ENCODE measurements around the gene PTGER2.
A peak's percentile ranks its signal among the peaks of the same experiment; 100 is the strongest.

Gene PTGER2

DNA sequence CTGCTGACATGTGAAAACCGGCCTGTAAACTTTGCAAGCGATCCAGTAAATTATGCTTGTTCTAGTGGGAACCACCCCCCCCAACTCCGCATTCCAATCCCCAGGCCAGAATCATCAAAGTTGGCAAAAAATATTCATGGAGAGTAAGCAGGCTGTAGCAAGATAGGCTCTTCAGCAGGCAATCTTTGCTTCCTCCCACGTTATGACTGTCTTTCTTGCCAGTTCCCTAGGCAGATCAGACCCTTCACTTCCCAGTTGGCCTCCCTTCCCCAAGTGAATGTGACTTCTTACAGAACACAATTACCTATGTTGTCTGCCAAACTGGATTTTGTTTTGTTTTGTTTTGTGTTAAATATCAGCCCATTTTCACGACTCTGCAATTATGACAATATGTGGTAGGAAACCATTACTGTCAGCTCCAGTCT, 1.2 kb upstream of the PTGER2 start:
- H3K27me3 ChIP-seq (ENCODE audit: control insufficient read depth in 1 of 2, insufficient read depth in 1 of 2, low read length in 2 of 2): no peaks in the 10 kb centered on the region
- no peak overlapping the region for H3K4me2 ChIP-seq (ENCODE audit: low read length, poor library complexity, severe bottlenecking)
- peak; percentile 32 for DNase-seq
- no peak overlapping the region for H2BK15ac ChIP-seq (ENCODE audit: low read depth, poor library complexity, severe bottlenecking)
- H3K18ac ChIP-seq (ENCODE audit: low read depth in 1 of 2, low read length in 2 of 2): no peak overlapping the region
- H4K8ac ChIP-seq (ENCODE audit: low read length): no peak overlapping the region
- H3K4ac ChIP-seq (ENCODE audit: low read depth in 1 of 2, low read length in 2 of 2): peak overlapping the region in 1 of 2 experiments; percentile 13
- H2BK120ac ChIP-seq (ENCODE audit: low read depth, low read length): no peak overlapping the region
- peaks cover 5% of the 10 kb centered on the region for H3K79me1 ChIP-seq (replicated peaks; ENCODE audit: low read length, poor library complexity, severe bottlenecking)
- no peak overlapping the region for H3K27ac ChIP-seq (ENCODE audit: low read length, poor library complexity, severe bottlenecking)
- peak overlapping the region in 1 of 2 experiments; percentile 90 for H3K4me3 ChIP-seq (ENCODE audit: insufficient read depth in 1 of 2, low read depth in 1 of 2, low read length in 2 of 2)
- H3K36me3 ChIP-seq (ENCODE audit: control insufficient read depth in 1 of 2, insufficient read depth in 2 of 2, low read depth in 1 of 2, low read length in 2 of 2): no peaks in the 10 kb centered on the region
- no peak overlapping the region for H2AFZ ChIP-seq (ENCODE audit: low read depth, low read length)
- peaks cover 15% of the 10 kb centered on the region for H3K4me1 ChIP-seq (ENCODE audit: control insufficient read depth, insufficient read depth, low read depth, low read length)
- no peak overlapping the region for H3K23ac ChIP-seq (ENCODE audit: low read length in 2 of 2)
- H3K9me3 ChIP-seq (ENCODE audit: control insufficient read depth, low read length): no peaks in the 10 kb centered on the region
- no peak overlapping the region for H2AK5ac ChIP-seq (ENCODE audit: low read length, severe bottlenecking)
- H2BK5ac ChIP-seq (ENCODE audit: low read depth, low read length, poor library complexity, severe bottlenecking): no peak overlapping the region
- peak overlapping the region; percentile 87 for H3K9ac ChIP-seq (ENCODE audit: low read length)
- WGBS: 63% methylated on average over 4 of the region's 5 CpGs
- H4K91ac ChIP-seq (ENCODE audit: low read length): no peak overlapping the region
- no peak overlapping the region for H2BK12ac ChIP-seq (ENCODE audit: low read length in 2 of 2)
- H3K14ac ChIP-seq (ENCODE audit: low read length in 2 of 2): no peak overlapping the region

DNA sequence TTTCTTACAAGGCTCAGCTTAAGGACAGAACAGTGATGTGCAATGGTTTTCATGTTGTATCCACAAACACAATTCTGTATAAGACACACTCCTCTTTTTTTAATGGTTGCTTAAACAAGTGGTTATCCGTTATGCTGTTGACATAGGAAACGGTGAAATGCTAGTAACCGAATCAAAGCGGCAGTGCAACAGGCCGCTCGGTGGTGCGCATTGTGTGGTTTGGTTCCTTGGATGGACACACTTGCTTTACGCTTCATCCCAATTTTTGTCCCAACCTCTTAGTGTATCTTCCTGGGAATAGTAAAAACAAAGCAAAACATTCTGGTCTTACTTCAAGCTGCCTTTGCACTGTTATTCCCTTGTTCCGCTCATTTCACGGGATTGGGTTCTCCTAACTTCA, 650 bp upstream of the PTGER2 start:
- H3K79me1 ChIP-seq (replicated peaks; ENCODE audit: low read length, poor library complexity, severe bottlenecking): peaks cover 5% of the 10 kb centered on the region
- no peak overlapping the region for H3K27ac ChIP-seq (ENCODE audit: low read length, poor library complexity, severe bottlenecking)
- H4K91ac ChIP-seq (ENCODE audit: low read length): no peak overlapping the region
- peaks cover 15% of the 10 kb centered on the region for H3K4me1 ChIP-seq (ENCODE audit: control insufficient read depth, insufficient read depth, low read depth, low read length)
- no peaks in the 10 kb centered on the region for H3K36me3 ChIP-seq (ENCODE audit: control insufficient read depth in 1 of 2, insufficient read depth in 2 of 2, low read depth in 1 of 2, low read length in 2 of 2)
- H3K9me3 ChIP-seq (ENCODE audit: control insufficient read depth, low read length): no peaks in the 10 kb centered on the region
- DNase-seq: peak; percentile 34
- peak overlapping the region; percentile 94 for H3K4me2 ChIP-seq (ENCODE audit: low read length, poor library complexity, severe bottlenecking)
- no peaks in the 10 kb centered on the region for H3K27me3 ChIP-seq (ENCODE audit: control insufficient read depth in 1 of 2, insufficient read depth in 1 of 2, low read length in 2 of 2)
- 51% methylated on average over 10 of the region's 10 CpGs for WGBS
- H2AFZ ChIP-seq (ENCODE audit: low read depth, low read length): peak overlapping the region; percentile 20
- H3K18ac ChIP-seq (ENCODE audit: low read depth in 1 of 2, low read length in 2 of 2): peak overlapping the region in 1 of 2 experiments; percentile 88
- no peak overlapping the region for H2BK5ac ChIP-seq (ENCODE audit: low read depth, low read length, poor library complexity, severe bottlenecking)
- peak overlapping the region in 1 of 2 experiments; percentile 70 for H2BK12ac ChIP-seq (ENCODE audit: low read length in 2 of 2)
- H3K9ac ChIP-seq (ENCODE audit: low read length): peak overlapping the region; percentile 87
- peak overlapping the region in 1 of 2 experiments; percentile 22 for H3K14ac ChIP-seq (ENCODE audit: low read length in 2 of 2)
- no peak overlapping the region for H3K4ac ChIP-seq (ENCODE audit: low read depth in 1 of 2, low read length in 2 of 2)
- H4K8ac ChIP-seq (ENCODE audit: low read length): no peak overlapping the region
- H2BK15ac ChIP-seq (ENCODE audit: low read depth, poor library complexity, severe bottlenecking): no peak overlapping the region
- no peak overlapping the region for H3K23ac ChIP-seq (ENCODE audit: low read length in 2 of 2)
- no peak overlapping the region for H2BK120ac ChIP-seq (ENCODE audit: low read depth, low read length)
- H2AK5ac ChIP-seq (ENCODE audit: low read length, severe bottlenecking): no peak overlapping the region
- peak overlapping the region; percentile 67 to 90 for H3K4me3 ChIP-seq (ENCODE audit: insufficient read depth in 1 of 2, low read depth in 1 of 2, low read length in 2 of 2)

- Histone ChIP-seq H4K8ac (ENCODE audit: low read length) (peak overlapping the region; percentile 35), H4K91ac (ENCODE audit: low read length) (no peak overlapping the region), H2AK5ac (ENCODE audit: low read length, severe bottlenecking) (no peak overlapping the region), H3K36me3 (ENCODE audit: control insufficient read depth in 1 of 2, insufficient read depth in 2 of 2, low read depth in 1 of 2, low read length in 2 of 2) (no peaks in the 10 kb centered on the region), H2BK120ac (ENCODE audit: low read depth, low read length) (no peak overlapping the region), H3K9me3 (ENCODE audit: control insufficient read depth, low read length) (no peaks in the 10 kb centered on the region), H3K23ac (ENCODE audit: low read length in 2 of 2) (peak overlapping the region in 1 of 2 experiments; percentile 66), H3K27me3 (ENCODE audit: control insufficient read depth in 1 of 2, insufficient read depth in 1 of 2, low read length in 2 of 2) (no peaks in the 10 kb centered on the region), H2BK5ac (ENCODE audit: low read depth, low read length, poor library complexity, severe bottlenecking) (no peak overlapping the region), H2AFZ (ENCODE audit: low read depth, low read length) (peak overlapping the region; percentile 15), H3K27ac (ENCODE audit: low read length, poor library complexity, severe bottlenecking) (no peak overlapping the region), H2BK12ac (ENCODE audit: low read length in 2 of 2) (peak overlapping the region in 1 of 2 experiments; percentile 70), H3K4me1 (ENCODE audit: control insufficient read depth, insufficient read depth, low read depth, low read length) (peaks cover 15% of the 10 kb centered on the region), H3K79me1 (replicated peaks; ENCODE audit: low read length, poor library complexity, severe bottlenecking) (peaks cover 5% of the 10 kb centered on the region), H3K4me2 (ENCODE audit: low read length, poor library complexity, severe bottlenecking) (peak overlapping the region; percentile 94), H3K4me3 (ENCODE audit: insufficient read depth in 1 of 2, low read depth in 1 of 2, low read length in 2 of 2) (peak overlapping the region; percentile 67 to 90), H3K9ac (ENCODE audit: low read length) (peak overlapping the region; percentile 87), H2BK15ac (ENCODE audit: low read depth, poor library complexity, severe bottlenecking) (no peak overlapping the region), H3K4ac (ENCODE audit: low read depth in 1 of 2, low read length in 2 of 2) (peak overlapping the region in 1 of 2 experiments; percentile 1), H3K14ac (ENCODE audit: low read length in 2 of 2) (peak overlapping the region in 1 of 2 experiments; percentile 96), H3K18ac (ENCODE audit: low read depth in 1 of 2, low read length in 2 of 2) (peak overlapping the region; percentile 38 to 93)
- WGBS: 2% methylated on average over 60 of the region's 63 CpGs
- DNase-seq: peak; percentile 56
Measured at GRCh38 chr14:52314595-52315354, 663 bp downstream of the PTGER2 start.

DNA sequence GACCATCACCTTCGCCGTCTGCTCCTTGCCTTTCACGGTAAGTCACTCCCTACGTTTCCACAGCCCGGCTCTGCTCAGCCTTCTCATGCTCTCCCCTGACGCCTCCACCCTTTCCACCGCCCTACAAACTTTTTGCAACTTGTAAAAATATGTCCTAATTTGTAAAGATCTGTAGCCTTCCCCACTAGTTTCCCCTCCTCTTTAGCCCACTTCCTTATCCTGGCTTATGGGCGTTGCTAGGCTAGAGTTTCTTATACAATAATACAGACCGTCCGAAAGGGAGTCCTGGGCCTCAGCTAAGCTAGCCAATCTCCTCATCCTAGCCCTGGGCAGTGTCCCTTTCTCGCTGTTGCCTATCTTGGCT, 1.2 kb downstream of the PTGER2 start:
- H3K14ac ChIP-seq (ENCODE audit: low read length in 2 of 2): peak overlapping the region in 1 of 2 experiments; percentile 58
- H4K91ac ChIP-seq (ENCODE audit: low read length): no peak overlapping the region
- no peaks in the 10 kb centered on the region for H3K36me3 ChIP-seq (ENCODE audit: control insufficient read depth in 1 of 2, insufficient read depth in 2 of 2, low read depth in 1 of 2, low read length in 2 of 2)
- peaks cover 15% of the 10 kb centered on the region for H3K4me1 ChIP-seq (ENCODE audit: control insufficient read depth, insufficient read depth, low read depth, low read length)
- H2BK5ac ChIP-seq (ENCODE audit: low read depth, low read length, poor library complexity, severe bottlenecking): no peak overlapping the region
- no peak overlapping the region for H3K27ac ChIP-seq (ENCODE audit: low read length, poor library complexity, severe bottlenecking)
- H3K9ac ChIP-seq (ENCODE audit: low read length): peak overlapping the region; percentile 87
- peak overlapping the region; percentile 7 for H2BK120ac ChIP-seq (ENCODE audit: low read depth, low read length)
- H3K23ac ChIP-seq (ENCODE audit: low read length in 2 of 2): no peak overlapping the region
- no peaks in the 10 kb centered on the region for H3K27me3 ChIP-seq (ENCODE audit: control insufficient read depth in 1 of 2, insufficient read depth in 1 of 2, low read length in 2 of 2)
- H3K79me1 ChIP-seq (replicated peaks; ENCODE audit: low read length, poor library complexity, severe bottlenecking): peaks cover 5% of the 10 kb centered on the region
- H3K4me3 ChIP-seq (ENCODE audit: insufficient read depth in 1 of 2, low read depth in 1 of 2, low read length in 2 of 2): peak overlapping the region; percentile 67 to 90
- H3K9me3 ChIP-seq (ENCODE audit: control insufficient read depth, low read length): no peaks in the 10 kb centered on the region
- no peak overlapping the region for H3K4ac ChIP-seq (ENCODE audit: low read depth in 1 of 2, low read length in 2 of 2)
- no peak overlapping the region for H2BK15ac ChIP-seq (ENCODE audit: low read depth, poor library complexity, severe bottlenecking)
- peak; percentile 41 for DNase-seq
- WGBS: 16% methylated on average over 11 of the region's 11 CpGs
- no peak overlapping the region for H2AK5ac ChIP-seq (ENCODE audit: low read length, severe bottlenecking)
- H3K18ac ChIP-seq (ENCODE audit: low read depth in 1 of 2, low read length in 2 of 2): peak overlapping the region; percentile 18 to 93
- no peak overlapping the region for H4K8ac ChIP-seq (ENCODE audit: low read length)
- peak overlapping the region; percentile 15 for H2AFZ ChIP-seq (ENCODE audit: low read depth, low read length)
- peak overlapping the region in 1 of 2 experiments; percentile 82 for H2BK12ac ChIP-seq (ENCODE audit: low read length in 2 of 2)
- peak overlapping the region; percentile 94 for H3K4me2 ChIP-seq (ENCODE audit: low read length, poor library complexity, severe bottlenecking)

All from mesenchymal stem cell (in vitro differentiated cells and primary cell).